Right lobe of liver (tissue), 4 donors: ENCODE results near the gene SAMD8.

Experiments used
- CTCF ChIP-seq, 4 donors: fragments of 200-600 bp in 3 of 4; fragments of 450-650 bp in 1 of 4; IDR thresholded peaks; one replicate each; pipeline versions ENCODE4 v1.5.1 to v1.8.0; 2016 to 2022; ENCODE audit warnings: antibody characterized with exemption in 4 of 4, mild to moderate bottlenecking in 2 of 4
- POLR2A ChIP-seq: fragments of 450-650 bp; IDR thresholded peaks from one replicate; pipeline ENCODE4 v1.6.1; 2017; ENCODE audit warnings: antibody characterized with exemption, mild to moderate bottlenecking
- donor health status: DM: no; HTN: no; CAD: no.
- donor health status: DM: no; HTN: no; CAD: no.
- donor health status: DM: no; HTN: yes; CAD: no.

- TF ChIP-seq POLR2A, result no peak
- no peak for TF ChIP-seq CTCF (IDR thresholded peaks at IDR 0.05)
Measured at GRCh38 chr10:75063461-75064230, 47.8 kb upstream of the SAMD8 start.
